Ishikawa (cell line): ENCODE data around the gene EHD1.

Experiments used
- CEBPB ChIP-seq: IDR thresholded peaks from 2 replicates; pipeline ENCODE4 v1.6.1; 2012
- EGR1 ChIP-seq: IDR thresholded peaks from 2 replicates; pipeline ENCODE4 v1.6.1; 2012
- FOXM1 ChIP-seq: IDR thresholded peaks from 2 replicates; pipeline ENCODE4 v1.6.1; 2012; ENCODE audit warnings: low read depth, borderline replicate concordance
- RAD21 ChIP-seq: IDR thresholded peaks from 2 replicates; pipeline ENCODE4 v1.6.1; 2012; ENCODE audit warnings: low read depth
- REST ChIP-seq: IDR thresholded peaks from 2 replicates; pipeline ENCODE4 v1.6.1; 2012; ENCODE audit warnings: low read depth, mild to moderate bottlenecking
- TAF1 ChIP-seq: IDR thresholded peaks from 2 replicates; pipeline ENCODE4 v1.6.1; 2012; ENCODE audit warnings: low read depth, mild to moderate bottlenecking
- USF1 ChIP-seq: IDR thresholded peaks from 2 replicates; pipeline ENCODE4 v1.6.1; 2012
- YY1 ChIP-seq: IDR thresholded peaks from 2 replicates; pipeline ENCODE4 v1.6.1; 2012; ENCODE audit warnings: low read depth
- TF ChIP-seq, protein P1 (sequence below): IDR thresholded peaks from 2 replicates; pipeline ENCODE4 v1.6.1; 2012

- TF ChIP-seq EGR1, result no peak
- TF ChIP-seq USF1, result no peak
- no peak for TF ChIP-seq TAF1
- TF ChIP-seq FOXM1, result no peak
- no peak for TF ChIP-seq YY1
- TF ChIP-seq REST, result no peak
- TF ChIP-seq CEBPB, result no peak
- TF ChIP-seq RAD21, result no peak
- TF ChIP-seq, protein P1, sequence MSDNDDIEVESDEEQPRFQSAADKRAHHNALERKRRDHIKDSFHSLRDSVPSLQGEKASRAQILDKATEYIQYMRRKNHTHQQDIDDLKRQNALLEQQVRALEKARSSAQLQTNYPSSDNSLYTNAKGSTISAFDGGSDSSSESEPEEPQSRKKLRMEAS, result no peak
Observed at GRCh38 chr11:64823568-64824119, 54.8 kb downstream of the EHD1 start.
